HG02588 (cell line): ENCODE measurements around the gene ADCY3.

Experiments
- ATAC-seq: cut with Tn5 transposase; IDR thresholded peaks from one replicate; pipeline ENCODE4 v1.9.1; 2021; ENCODE audit warnings: mild to moderate bottlenecking, moderate library complexity; ENCODE audit not compliant: unreplicated experiment

Gene ADCY3

GRCh38 chr2:24877646-24878045 is 42.4 kb downstream of the ADCY3 start:
- ATAC-seq: no peak

- ATAC-seq: no peak
Measured at GRCh38 chr2:24877067-24877466, 43.0 kb downstream of the ADCY3 start.

GRCh38 chr2:24875901-24876300 is 44.1 kb downstream of the ADCY3 start:
- no peak for ATAC-seq

GRCh38 chr2:24875272-24875671 is 44.8 kb downstream of the ADCY3 start:
- ATAC-seq: no peak

- no peak for ATAC-seq
Measured at GRCh38 chr2:24874035-24874434, 46.0 kb downstream of the ADCY3 start.

- ATAC-seq: no peak
Measured at GRCh38 chr2:24873619-24874018, 46.4 kb downstream of the ADCY3 start.

- no peak for ATAC-seq
Measured at GRCh38 chr2:24872344-24873115, 47.5 kb downstream of the ADCY3 start.

GRCh38 chr2:24871852-24872333 is 48.1 kb downstream of the ADCY3 start:
- no peak for ATAC-seq

- no peak for ATAC-seq
Measured at GRCh38 chr2:24870891-24871705, 48.9 kb downstream of the ADCY3 start.

- no peak for ATAC-seq
Measured at GRCh38 chr2:24870440-24870839, 49.6 kb downstream of the ADCY3 start.

GRCh38 chr2:24866946-24867345 is 53.1 kb downstream of the ADCY3 start:
- no peak for ATAC-seq

- no peak for ATAC-seq
Measured at GRCh38 chr2:24863641-24864040, 56.4 kb downstream of the ADCY3 start.

- no peak for ATAC-seq
Measured at GRCh38 chr2:24861500-24861899, 58.5 kb downstream of the ADCY3 start.

- ATAC-seq: no peak
Measured at GRCh38 chr2:24860631-24861030, 59.4 kb downstream of the ADCY3 start.

- ATAC-seq: no peak
Measured at GRCh38 chr2:24859968-24860600, 60.0 kb downstream of the ADCY3 start.

- no peak for ATAC-seq
Measured at GRCh38 chr2:24858996-24859395, 61.0 kb downstream of the ADCY3 start.

GRCh38 chr2:24857746-24858145 is 62.3 kb downstream of the ADCY3 start:
- ATAC-seq: no peak

- no peak for ATAC-seq
Measured at GRCh38 chr2:24856791-24857211, 63.2 kb downstream of the ADCY3 start.

- no peak for ATAC-seq
Measured at GRCh38 chr2:24855726-24856125, 64.3 kb downstream of the ADCY3 start.

GRCh38 chr2:24855022-24855622 is 64.9 kb downstream of the ADCY3 start:
- no peak for ATAC-seq

- no peak for ATAC-seq
Measured at GRCh38 chr2:24853996-24854395, 66.0 kb downstream of the ADCY3 start.
